Measurements from ENCODE around the gene RAB11FIP4.

DNA sequence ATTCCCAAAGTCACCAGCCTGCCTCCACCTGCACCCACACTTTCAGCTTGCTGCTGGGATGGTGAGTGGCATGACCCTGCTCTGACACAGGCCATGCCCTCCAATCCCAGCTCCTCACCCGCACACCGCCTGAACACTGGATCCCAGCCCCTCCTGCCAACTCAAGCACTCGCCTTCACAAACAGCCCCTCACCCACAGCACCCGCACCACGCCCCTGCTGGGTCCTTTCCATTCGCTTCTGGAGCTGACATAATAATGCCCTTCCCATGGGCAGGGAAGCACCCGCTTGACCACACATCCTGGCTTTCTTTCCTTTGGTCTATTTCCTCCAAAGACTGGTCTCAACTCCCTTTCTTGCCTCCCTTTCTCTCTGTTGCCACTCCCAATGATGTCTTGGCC lies 57.6 kb downstream of the RAB11FIP4 start:
- TF ChIP-seq, protein P1, sequence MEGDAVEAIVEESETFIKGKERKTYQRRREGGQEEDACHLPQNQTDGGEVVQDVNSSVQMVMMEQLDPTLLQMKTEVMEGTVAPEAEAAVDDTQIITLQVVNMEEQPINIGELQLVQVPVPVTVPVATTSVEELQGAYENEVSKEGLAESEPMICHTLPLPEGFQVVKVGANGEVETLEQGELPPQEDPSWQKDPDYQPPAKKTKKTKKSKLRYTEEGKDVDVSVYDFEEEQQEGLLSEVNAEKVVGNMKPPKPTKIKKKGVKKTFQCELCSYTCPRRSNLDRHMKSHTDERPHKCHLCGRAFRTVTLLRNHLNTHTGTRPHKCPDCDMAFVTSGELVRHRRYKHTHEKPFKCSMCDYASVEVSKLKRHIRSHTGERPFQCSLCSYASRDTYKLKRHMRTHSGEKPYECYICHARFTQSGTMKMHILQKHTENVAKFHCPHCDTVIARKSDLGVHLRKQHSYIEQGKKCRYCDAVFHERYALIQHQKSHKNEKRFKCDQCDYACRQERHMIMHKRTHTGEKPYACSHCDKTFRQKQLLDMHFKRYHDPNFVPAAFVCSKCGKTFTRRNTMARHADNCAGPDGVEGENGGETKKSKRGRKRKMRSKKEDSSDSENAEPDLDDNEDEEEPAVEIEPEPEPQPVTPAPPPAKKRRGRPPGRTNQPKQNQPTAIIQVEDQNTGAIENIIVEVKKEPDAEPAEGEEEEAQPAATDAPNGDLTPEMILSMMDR (IDR thresholded peaks at IDR 0.05), result no peak
- no peak for TF ChIP-seq POLR2A (IDR thresholded peaks at IDR 0.05)
